DMS53 (cell line): ENCODE data around the gene BTN1A1.
"Not testable (repeated sequence)": the region's sequence is repeated elsewhere in the genome, so short reads cannot be mapped to it uniquely, and the experiment has no call there.

Experiments used
- DNase-seq: peaks from one replicate; lab custom pipeline; 2025; lab: John Stamatoyannopoulos, UW

BTN1A1 gene, protein sequence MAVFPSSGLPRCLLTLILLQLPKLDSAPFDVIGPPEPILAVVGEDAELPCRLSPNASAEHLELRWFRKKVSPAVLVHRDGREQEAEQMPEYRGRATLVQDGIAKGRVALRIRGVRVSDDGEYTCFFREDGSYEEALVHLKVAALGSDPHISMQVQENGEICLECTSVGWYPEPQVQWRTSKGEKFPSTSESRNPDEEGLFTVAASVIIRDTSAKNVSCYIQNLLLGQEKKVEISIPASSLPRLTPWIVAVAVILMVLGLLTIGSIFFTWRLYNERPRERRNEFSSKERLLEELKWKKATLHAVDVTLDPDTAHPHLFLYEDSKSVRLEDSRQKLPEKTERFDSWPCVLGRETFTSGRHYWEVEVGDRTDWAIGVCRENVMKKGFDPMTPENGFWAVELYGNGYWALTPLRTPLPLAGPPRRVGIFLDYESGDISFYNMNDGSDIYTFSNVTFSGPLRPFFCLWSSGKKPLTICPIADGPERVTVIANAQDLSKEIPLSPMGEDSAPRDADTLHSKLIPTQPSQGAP

GRCh38 chr6:26500102-26500501 is at the start of gene BTN1A1:
BTN1A1 (plus strand) TSS chr6:26500303; CDS start chr6:26501287, 984 bp downstream.
- DNase-seq = no peak

- no peak for DNase-seq
These were observed 47.4 kb upstream of the BTN1A1 start for GRCh38 chr6:26452631-26453235.

DNA sequence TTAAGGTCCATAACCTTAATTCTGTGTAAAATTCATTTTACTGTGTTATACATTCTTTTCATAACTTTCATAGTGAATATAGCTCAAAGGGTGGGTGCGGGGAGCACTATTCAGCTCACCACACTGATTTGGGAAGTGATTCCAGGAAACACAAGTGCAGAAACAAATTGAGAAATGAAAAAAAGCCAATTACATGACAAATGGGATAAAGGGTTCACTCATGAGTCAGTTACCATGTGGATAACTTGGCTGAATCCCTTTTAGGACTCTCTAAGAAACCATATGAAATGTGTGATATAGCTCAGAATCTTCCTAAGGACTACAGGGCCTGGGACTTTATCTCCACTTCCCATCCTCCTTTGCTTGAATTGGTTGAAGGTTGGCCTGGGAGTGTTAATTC is 45.5 kb upstream of the BTN1A1 start:
- no peak for DNase-seq

GRCh38 chr6:26455357-26455970 is 44.6 kb upstream of the BTN1A1 start:
- no peak for DNase-seq

DNA sequence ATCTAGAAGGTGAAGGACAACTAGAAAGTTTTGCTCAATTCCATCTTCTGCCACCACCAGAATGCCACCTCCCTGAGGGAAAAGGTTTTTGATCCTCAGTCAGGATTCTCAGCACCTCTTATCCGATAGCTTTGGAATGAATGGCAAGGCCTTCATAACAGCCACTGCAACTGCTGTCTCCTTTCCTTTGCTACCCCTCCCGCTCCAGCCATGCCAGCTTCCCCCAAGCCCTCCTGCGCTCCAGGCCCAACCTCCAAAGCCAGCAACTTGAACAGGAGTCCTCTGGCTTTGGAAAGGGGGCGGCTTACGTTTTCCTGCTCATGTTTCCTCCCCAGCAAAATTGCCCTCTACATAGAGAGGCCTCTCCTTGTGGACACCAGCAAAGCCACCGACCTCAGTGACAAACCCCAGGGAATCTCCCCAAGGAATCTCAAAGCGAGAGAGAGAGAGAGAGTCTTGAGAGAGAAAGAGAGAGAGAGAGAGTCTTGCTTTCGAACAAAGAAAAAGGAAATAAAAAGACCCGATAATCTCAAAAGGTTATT is 42.8 kb upstream of the BTN1A1 start:
- DNase-seq = peak; percentile 75

DNA sequence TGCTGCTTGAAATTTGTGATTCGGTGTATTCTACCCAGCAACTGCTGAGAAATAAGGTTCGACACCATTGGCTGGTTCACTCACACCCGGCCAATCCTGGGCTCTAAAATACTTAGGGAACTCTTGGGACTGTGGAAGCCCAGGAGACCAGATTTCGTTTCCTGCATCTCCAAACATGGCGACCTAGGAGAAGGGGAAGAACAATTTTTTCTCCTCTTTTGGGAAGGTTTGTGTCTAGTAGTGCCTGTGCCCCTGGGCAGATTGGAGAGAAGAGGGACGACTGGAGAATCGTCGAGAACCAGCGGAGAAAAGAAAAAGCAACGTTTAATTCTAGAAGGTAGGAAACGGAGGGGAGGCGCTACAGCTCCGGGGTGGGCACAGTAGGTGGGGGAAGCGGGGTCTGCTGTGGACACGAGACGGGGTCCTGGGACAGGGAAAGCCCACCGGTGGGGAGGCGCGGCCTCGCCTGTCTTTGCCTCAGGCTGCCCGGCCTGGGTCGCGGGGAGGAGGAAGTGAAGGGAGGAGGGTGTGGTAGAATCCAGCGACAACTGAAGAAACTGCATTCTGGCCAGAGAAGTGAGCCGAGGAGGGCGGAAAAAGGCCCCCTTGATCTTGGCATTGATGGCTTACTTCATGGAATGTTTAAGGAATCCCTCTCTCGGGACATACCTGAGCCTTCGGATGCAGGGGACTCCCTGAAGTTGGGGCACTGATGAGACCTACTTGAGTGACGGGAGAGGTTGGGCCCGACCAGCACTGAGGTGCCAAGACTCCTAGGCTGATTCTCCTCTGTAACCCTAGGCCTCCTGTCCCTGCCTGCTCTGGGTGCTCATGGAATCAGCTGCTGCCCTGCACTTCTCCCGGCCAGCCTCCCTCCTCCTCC is 42.1 kb upstream of the BTN1A1 start, which contains the start of gene BTN2A1:
BTN2A1 (plus strand) TSS at position 150 of the 883 bp plus-strand sequence; CDS start at position 832, 682 bp downstream.
- DNase-seq = peak; percentile 95

- no peak for DNase-seq
These were observed 40.9 kb upstream of the BTN1A1 start for GRCh38 chr6:26459023-26459810.

GRCh38 chr6:26461353-26461752 is 38.8 kb upstream of the BTN1A1 start:
- not testable (repeated sequence) for DNase-seq

DNA sequence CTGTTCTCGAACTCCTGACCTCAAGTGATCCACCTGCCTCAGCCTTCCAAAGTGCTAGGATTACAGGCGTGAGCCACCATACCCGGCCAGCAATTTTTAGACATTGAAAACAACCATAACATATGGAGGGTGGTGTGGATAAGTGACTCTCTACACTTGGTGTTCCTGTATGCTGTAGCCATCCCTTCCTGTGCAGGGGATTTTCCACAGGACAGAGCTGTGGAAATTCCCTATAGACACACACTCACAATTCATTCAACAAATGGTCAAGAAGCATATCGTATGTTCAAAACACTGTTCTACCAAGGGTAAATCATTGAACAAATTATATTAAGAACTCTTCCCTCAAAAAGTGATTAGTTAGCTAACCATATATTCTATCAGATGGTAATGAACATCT is 36.1 kb upstream of the BTN1A1 start:
- DNase-seq = no peak

GRCh38 chr6:26464416-26465131 is 35.5 kb upstream of the BTN1A1 start:
- DNase-seq = no peak

- no peak for DNase-seq
These were observed 34.3 kb upstream of the BTN1A1 start for GRCh38 chr6:26465776-26466175.

- DNase-seq = no peak
These were observed 31.3 kb upstream of the BTN1A1 start for GRCh38 chr6:26468829-26469228.

DNA sequence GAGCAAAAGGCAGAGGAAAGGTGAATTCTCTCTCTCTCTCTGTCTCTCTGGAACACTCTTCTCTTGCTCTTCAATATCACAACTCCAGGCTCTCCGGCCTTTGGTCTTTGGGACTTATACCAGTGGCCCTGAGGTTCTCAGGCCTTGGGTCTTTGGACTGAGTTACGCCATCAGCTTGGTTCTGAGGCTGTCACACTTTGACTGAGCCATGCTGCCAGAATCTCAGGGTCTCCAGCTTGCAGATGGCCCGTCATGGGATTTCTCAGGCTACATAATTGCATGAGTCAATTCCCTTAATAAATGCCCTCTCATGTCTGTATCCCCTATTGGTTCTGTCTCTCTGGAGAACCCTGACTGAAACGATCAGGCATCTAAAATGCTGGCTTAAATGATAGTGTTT is 29.5 kb upstream of the BTN1A1 start:
- DNase-seq = no peak

- DNase-seq = no peak
These were observed 28.1 kb upstream of the BTN1A1 start for GRCh38 chr6:26471970-26472369.

DNA sequence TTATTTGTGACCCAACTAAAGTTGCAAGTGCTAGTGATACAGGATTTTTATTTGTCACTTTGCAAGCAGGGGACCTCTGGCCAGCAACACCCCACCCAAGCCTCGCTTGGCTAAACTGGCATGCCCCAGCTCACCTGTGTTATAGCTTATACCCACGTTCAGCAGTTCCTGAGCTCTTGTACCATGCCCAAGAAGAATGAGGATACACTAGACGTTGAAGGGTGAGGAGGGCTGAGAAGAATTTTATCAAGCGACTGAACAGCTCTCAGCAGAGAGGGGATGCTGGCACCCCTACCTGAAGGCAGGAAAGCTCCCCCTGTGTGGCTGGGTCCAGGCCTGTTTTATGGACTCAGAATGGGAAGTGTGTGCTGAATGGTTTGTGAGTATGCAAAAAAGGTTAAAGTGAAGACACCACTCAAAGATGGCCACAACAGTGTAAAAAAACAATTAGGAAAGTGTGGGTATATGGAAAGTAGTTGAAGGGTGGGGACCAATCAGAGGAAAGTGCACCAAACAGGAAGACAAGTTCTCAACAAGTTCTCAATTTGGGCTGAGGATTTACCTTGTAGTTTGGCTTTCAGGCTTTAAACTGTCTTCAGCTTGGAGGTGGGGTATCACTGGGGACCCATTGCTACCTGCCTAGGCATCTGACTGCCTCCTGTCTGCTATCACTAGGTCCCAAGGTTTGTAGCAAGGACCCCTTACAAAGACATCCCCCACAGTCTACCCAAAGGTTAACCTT is 27.4 kb upstream of the BTN1A1 start:
- DNase-seq = peak; percentile 10

GRCh38 chr6:26473429-26473757 is 26.7 kb upstream of the BTN1A1 start:
- no peak for DNase-seq

DNA sequence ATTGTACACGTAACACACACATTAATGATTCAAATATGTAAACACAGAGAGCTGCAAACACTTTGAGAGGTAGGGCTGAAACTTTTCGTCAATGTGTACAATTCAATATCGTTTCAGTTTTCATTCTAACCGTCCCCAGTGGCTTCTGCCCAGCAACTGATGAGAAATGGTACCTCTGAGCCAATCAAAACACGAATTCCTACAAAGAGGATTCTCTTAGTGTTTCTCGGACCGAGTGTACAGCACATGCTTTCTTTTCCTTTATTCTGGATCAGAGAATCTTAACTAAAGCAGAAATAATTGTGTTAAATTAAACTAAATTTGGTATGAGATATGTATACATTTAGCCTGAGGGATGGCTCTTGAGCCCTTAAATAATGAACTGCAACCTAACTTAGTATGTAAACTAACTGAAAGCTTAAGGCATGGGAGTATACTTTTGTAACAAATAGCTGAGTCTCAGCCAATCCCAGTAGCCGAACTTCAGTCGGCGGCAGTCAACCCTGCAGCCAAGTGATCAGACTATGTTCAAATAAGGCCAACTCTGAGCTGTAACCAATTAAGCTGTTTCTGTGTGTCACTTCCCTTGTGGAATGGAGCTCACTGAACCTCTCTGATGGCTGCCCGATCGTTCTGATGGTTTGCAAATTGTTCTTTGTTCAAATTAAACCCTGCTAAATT is 26.2 kb upstream of the BTN1A1 start:
- DNase-seq = peak; percentile 93

- peak; percentile 58 for DNase-seq
These were observed 25.6 kb upstream of the BTN1A1 start for GRCh38 chr6:26474439-26474881.
